Left colon (tissue), 2 donors: ENCODE measurements around the gene NNT. TPM values are rescaled to one million over a fixed set of nuclear protein-coding genes. Genes with fewer than 3 reads are reported as not detected.
A peak's percentile ranks its signal among the peaks of the same experiment; 100 is the strongest.
"Not testable (repeated sequence)": the region's sequence is repeated elsewhere in the genome, so short reads cannot be mapped to it uniquely, and the experiment has no call there.

Experiments used
- ATAC-seq: fragments of 200-7000 bp; cut with Tn5 transposase; one replicate; pipeline ENCODE4 v1.9.1; 2020; ENCODE audit warnings: mild to moderate bottlenecking, moderate library complexity
- DNase-seq, 2 donors: peaks; one replicate each; pipeline ENCODE4 v3.0.0-alpha.2; 2020
- intact Hi-C, 2 donors: fragments of 100-400 bp; cut with DNase I in 1 of 2; cut with micrococcal nuclease in 1 of 2; formaldehyde crosslinking; loops; one replicate each; pipeline versions ENCODE4 v1.11.2 to v1.14.0; 2022; cut with DNase I, micrococcal nuclease
- total RNA-seq, 2 donors: library from RNA; stranded (reverse); fragmentation: NEBNext Ultra II Directional; extraction: Animal tissue kit (Norgen Biotek cat#: 25700); gene quantifications; one replicate each; pipeline ENCODE4 v1.2.1, GENCODE V29; 2021
- donor health status: DM: no; HTN: no; CAD: no.
- donor health status: DM: yes; HTN: yes; CAD: no.

Gene NNT
- total RNA-seq, 2 donors from 2014 or later = 110 to 146 TPM

DNA sequence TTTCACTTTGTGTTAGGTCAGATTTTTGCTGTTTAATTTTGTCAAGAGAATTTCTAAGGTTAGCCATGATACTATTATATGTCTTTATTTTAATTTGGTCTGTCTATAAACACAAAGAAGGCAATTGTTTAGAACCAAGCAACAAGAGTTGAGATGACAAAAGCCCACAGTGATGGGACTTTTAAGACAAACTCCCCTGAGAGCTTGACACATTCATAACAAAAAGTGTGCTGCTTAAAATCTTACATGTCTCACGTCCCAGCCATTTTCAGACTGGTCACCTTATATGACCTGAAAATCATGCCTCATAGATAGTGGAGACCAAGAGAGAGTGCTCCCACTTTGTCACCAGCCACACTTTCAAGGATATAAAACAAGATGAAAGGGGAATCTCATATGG, 21.6 kb upstream of the NNT start:
- ATAC-seq (no peak), DNase-seq (no peak)
- intact Hi-C loops = no loop called here

DNA sequence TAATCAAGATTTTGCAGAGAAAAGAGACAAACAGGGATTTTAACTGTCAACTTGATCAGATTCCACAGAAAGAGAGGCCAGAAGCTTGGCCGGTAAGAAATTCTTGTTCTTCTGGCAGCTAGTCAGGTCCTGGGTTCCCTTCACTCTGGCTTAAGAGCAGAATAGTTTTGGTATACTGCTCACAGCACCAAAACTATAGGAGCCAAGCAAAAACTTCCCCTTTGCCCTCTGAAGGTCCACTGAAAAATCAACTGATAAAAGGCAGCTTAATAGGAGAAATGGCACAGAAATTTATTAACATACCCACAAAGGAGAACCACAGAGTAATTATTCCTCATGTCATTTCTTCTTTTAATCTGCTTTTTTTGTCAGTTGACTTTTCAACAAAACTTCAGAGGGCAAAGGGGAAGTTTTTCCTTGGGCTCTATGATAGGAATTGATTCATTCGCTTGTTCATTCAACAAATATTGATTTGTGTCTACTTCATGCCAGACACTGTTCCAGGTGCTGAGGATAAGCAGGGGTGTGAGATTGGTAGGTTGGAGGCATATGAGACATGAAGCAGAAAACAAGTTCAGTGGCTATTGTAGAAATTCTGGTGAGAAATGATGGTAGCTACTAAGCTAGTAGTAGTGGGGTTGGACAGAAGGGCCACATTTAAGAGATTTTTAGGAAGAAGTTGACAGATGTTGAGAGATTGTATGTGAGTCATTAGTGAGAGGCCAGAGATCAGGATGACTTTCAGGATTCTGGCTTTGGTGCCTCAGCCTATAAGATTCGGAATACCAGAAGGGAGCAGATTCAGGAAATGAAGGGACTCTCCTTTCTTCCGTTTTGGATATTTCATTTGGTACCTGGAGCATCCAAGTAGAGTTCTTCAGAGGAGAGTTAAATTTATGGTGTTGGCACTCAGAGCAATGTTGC, 20.6 kb upstream of the NNT start:
- intact Hi-C loops = no loop called here

DNA sequence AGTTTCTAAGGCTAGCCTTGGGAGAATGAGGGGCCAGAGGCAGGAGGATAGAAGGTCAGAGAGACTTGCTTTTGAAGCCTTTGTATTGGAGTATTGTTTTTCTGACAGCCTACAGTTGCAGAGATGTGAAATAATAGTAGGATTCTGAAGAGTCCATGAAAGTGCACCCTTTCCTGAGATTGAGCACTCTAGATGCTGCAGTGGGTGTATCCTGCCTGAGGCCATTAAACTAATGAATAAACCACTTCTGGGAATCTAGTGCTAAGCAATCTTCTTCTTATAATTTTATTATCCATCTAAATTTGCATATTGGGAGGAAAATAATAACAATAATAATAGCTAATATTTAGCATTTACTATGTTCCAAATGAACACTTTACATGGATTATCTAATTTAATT, 19.3 kb upstream of the NNT start:
- intact Hi-C loops = no loop called here
- DNase-seq (no peak), ATAC-seq (no peak)

More for the DNA sequence above, 20.6 kb upstream of the NNT start:
- ATAC-seq (no peak), DNase-seq (no peak)

- ATAC-seq (no peak), DNase-seq (no peak)
- intact Hi-C loops = no loop called here
Measured at GRCh38 chr5:43584166-43584699, 18.7 kb upstream of the NNT start.

DNA sequence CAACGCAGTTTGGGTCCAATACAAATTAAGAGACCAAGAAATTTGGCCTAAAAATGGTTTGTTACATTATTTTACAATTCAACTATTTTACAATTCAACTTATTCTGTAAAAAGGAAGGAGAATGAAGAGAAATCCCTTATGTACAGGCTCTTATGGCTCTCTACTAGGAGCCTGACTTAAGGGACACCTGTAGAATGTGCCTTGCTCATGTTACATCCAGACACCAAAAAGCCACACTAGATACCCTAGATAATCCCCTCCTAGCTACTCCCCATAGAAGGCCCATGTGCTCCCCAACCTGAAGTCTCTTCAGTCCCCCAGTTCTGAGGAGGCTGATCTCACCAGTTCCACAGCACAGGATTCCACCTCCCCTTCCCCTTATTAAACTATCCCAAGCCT, 14.1 kb upstream of the NNT start:
- ATAC-seq (no peak), DNase-seq (no peak)
- intact Hi-C loops = no loop called here

GRCh38 chr5:43589310-43589709, 13.7 kb upstream of the NNT start:
- ATAC-seq = no peak
- intact Hi-C loops = no loop called here
- no peak for DNase-seq

GRCh38 chr5:43590700-43591099, 12.3 kb upstream of the NNT start:
- no peak for ATAC-seq
- DNase-seq = no peak
- intact Hi-C loops = no loop called here

DNA sequence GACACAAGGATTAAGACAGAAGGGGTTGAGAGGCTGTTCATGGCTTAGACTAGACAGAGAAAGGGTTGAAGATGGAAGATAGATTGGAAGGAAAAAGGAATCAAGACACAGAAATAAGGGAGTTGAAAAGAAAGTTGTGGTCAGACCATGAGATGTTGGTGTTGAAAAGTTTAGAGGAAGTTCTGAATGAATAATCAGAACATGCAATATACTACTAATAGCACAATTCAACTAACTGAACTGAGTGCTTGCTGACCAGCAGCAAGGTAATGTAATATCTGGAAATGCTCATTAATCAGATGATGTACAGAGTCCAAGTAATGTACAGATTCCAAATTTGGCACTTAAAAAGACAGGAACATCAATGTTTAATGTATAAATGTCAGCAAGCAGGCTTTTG, 10.6 kb upstream of the NNT start:
- intact Hi-C loops = no loop called here
- DNase-seq (no peak), ATAC-seq (no peak)

GRCh38 chr5:43598927-43599326, 4.1 kb upstream of the NNT start:
- intact Hi-C loops = not testable (repeated sequence)

DNA sequence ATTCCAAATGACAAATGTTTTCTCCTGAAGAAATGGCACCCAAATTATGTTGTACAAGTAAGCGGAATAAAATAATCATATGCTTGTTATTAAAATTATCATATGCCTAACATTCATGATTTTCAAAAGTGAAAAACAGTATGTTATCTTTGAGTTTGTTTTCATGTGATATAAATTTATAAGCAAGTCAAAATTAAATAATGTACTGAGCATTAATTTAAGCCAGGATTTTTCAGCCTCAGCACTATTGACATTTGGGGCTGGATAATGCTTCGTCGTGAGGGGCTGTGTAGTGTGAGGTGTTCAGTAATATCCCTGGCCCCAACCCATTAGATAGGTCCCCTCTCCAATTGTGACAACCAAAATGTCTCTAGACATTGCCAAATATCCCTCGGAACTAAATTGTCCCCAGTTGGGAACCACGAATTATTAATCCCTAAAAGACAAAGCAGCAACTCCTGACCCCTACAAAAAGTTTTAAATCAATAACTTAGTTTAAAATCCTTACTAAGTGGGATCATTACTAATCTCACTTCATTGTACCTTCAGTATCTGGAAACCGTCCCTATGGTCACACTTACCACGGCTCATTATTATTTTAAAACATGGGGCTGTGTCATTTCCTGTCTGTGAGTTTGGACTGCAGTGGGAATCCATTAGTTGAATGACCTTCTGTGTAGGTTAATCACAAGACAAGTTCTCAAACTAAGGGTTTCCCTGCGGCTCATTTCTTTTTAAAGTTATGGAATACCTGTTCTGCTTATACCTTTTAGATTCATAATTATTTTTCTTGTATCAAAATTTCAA, 1.3 kb upstream of the NNT start:
- ATAC-seq (no peak), DNase-seq (no peak)
- intact Hi-C loops = no loop called here

More at GRCh38 chr5:43598927-43599326, 4.1 kb upstream of the NNT start:
- DNase-seq, ATAC-seq: not testable (repeated sequence)

- intact Hi-C loops = no loop called here
- ATAC-seq = peak; percentile 84
- DNase-seq = peak; percentile 77 to 86
Measured at GRCh38 chr5:43603344-43604217, 601 bp downstream of the NNT start.

- intact Hi-C loops = no loop called here
- ATAC-seq (no peak), DNase-seq (no peak)
Measured at GRCh38 chr5:43604699-43605098, 1.7 kb downstream of the NNT start.

- intact Hi-C loops = no loop called here
- DNase-seq = no peak
- no peak for ATAC-seq
Measured at GRCh38 chr5:43606351-43606750, 3.4 kb downstream of the NNT start.

GRCh38 chr5:43608406-43608805, 5.4 kb downstream of the NNT start:
- intact Hi-C loops = no loop called here
- ATAC-seq = no peak

GRCh38 chr5:43609752-43610151, 6.8 kb downstream of the NNT start:
- no peak for DNase-seq
- intact Hi-C loops = no loop called here
- ATAC-seq = no peak

More at GRCh38 chr5:43608406-43608805, 5.4 kb downstream of the NNT start:
- DNase-seq = no peak

DNA sequence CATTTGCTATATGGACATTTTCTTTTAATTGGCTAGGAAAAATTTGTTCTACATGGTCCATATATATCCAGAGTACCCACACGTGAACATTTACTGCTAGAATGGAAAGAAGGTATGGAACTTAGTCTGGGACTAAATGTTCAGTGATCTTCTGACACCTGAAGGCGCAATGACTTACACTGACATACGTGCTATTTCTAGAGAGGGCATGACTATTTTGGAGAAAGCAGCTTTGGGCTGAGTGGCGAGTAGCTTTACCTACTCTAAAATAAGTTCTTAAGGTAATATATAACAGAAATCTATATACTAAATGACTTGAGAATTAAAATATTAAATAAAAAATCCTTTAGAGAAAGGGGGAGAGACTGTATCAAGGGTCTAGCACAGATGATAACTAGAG, 10.4 kb downstream of the NNT start:
- intact Hi-C loops = no loop called here
- ATAC-seq = no peak
- DNase-seq = no peak

DNA sequence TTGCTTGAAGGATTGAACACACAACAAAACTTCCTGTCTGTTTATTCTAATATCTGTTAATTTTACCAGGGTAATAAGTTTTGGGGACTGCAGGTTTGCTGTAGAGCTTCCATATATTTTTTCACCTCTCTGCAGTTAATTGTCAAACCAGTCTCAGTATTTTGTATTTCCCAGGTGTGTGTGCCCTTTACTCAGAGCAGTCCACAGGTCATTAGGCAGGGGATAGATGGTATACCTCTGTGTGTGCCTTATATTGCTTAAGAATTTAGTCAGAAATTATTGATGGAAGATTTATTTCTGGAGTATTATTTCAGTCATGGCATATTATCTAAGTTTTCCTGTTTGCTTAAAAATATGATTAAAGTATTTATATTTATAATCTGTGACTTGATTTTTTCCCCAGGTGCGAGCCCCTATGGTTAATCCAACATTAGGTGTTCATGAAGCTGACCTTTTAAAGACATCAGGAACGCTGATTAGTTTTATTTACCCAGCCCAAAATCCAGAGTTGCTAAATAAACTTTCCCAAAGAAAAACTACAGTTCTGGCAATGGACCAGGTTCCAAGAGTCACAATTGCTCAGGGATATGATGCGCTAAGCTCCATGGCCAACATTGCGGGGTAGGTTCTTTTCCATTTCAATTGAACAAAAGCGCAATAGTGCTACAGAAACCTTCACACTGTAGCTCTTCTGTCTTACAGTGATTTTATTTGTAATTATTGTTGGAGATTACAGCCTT, 12.6 kb downstream of the NNT start:
- DNase-seq (no peak), ATAC-seq (no peak)
- intact Hi-C loops = no loop called here

DNA sequence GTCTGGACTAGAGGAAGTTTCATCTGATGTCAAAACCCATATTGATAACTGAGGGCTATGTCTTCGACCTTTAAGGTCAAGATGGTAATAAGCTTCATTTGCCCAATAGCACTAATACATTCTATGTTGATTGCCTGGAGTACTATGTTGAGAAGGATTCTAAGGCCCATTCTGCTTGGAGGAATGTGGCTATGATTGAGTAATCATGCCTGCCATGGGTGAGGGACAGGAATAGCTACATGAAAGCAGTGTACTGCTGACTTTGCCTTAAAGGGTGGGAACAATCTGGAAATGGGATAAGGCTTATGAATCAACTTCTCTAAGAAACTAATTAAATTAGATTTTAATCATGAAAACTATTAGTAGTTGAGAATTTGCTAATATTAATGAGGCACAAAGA, 13.6 kb downstream of the NNT start:
- no peak for DNase-seq
- no peak for ATAC-seq
- intact Hi-C loops = no loop called here
